ENCODE results near the gene MAPK12.

MAPK12 gene

DNA sequence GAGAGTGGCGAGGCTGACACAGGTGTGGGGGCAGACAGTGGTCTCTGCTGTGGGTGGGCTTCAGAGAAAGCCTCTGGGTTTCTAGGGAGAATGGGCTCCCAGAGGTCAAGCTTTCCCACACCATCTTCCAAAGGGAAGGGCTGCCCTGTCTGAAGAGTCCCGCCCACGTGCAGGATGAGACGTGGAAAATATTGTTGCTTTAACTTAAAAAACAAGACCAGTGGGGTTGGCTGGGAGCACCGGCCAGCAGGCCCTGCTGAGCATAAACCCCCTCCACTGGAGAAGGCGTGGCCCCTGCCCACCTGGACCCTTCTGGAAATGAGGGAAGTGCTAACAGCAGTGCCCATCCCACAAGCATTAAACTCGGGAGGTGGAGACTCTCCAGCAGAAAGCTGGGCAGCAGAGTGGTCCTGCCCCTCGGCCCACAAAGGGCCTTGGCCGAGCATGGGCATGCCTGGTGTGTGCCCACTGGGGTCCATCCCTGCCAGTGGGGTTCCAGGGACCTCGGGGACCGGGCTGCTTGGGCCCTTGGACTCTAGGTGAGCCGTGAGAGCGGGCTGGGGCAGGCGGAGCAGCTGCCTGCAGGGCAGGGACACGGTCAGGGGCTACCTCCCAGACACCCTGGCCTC lies 45.3 kb downstream of the MAPK12 start:
- no peak overlapping the region for H3K4me3 ChIP-seq (ENCODE audit: low read length)
- peaks cover 6% of the 10 kb centered on the region for H3K4me1 ChIP-seq (ENCODE audit: control insufficient read depth, insufficient read depth, low read length)
- H3K9me3 ChIP-seq (ENCODE audit: control insufficient read depth, low read length) = no peaks in the 10 kb centered on the region
- peaks cover 21% of the 10 kb centered on the region for H3K36me3 ChIP-seq (ENCODE audit: control insufficient read depth, insufficient read depth, low read length)
- H3K27me3 ChIP-seq (ENCODE audit: control insufficient read depth, insufficient read depth, low read length) = no peaks in the 10 kb centered on the region
- H3K9ac ChIP-seq (ENCODE audit: low read length) = no peak overlapping the region

DNA sequence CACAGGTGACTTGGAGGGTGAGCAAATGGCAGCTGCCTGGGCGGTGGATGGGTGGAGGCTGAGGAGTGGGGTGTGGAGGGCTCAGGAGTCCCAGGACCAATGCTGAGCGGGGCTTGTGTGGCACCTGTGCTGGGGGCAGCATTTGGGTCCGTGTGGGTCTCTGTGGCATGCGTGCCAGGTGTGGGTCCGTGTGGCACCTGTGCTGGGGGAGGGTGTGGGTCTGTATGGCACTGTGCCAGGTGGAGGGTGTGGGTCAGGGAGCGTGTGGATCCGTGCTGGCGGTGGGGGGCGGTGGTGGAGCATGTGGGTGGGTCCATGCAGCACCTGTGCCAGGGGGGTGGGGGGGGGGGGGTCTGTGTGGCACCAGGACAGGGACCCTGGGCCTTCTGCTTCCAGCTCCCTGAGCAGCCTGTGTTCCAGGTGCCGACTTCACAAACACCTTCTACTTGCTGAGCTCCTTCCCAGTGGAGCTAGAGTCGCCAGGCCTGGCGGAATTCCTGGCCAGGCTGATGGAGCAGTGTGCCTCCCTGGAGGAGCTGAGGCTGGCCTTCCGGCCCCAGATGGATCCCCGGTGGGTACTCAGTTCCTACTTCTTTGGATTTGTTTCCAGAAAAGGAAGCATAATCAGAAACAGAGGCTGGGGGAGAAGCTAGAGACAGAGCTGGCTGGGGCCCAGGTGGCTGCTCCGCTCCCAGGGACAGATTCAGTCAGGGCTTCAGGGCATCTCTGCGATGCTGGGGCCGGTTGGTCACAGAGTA lies 46.0 kb downstream of the MAPK12 start:
- Histone ChIP-seq H3K9ac (ENCODE audit: low read length) (no peak overlapping the region), H3K9me3 (ENCODE audit: control insufficient read depth, low read length) (no peaks in the 10 kb centered on the region), H3K4me3 (ENCODE audit: low read length) (no peak overlapping the region), H3K4me1 (ENCODE audit: control insufficient read depth, insufficient read depth, low read length) (peaks cover 6% of the 10 kb centered on the region), H3K36me3 (ENCODE audit: control insufficient read depth, insufficient read depth, low read length) (peaks cover 21% of the 10 kb centered on the region), H3K27me3 (ENCODE audit: control insufficient read depth, insufficient read depth, low read length) (no peaks in the 10 kb centered on the region)

DNA sequence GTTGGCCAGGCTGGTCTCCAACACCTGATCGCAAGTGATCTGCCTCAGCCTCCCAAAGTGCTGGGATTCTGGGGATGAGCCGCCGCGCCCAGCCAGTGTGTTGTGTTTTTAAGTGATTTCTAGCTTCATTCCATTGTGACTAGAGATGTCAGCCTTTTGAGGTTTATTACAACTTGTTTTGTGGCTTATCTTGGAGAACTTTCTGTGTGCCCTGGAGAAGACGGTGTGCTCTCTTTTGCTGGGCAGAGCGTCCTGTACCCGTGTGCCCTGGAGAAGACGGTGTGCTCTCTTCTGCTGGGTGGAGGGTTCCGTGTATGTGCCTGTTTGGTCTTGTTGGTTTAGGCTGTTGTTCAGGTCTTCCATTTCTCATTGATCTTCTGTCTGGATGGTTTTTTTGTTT lies 48.2 kb downstream of the MAPK12 start:
- Histone ChIP-seq H3K27me3 (ENCODE audit: control insufficient read depth, insufficient read depth, low read length) (no peaks in the 10 kb centered on the region), H3K9me3 (ENCODE audit: control insufficient read depth, low read length) (no peaks in the 10 kb centered on the region), H3K9ac (ENCODE audit: low read length) (no peak overlapping the region), H3K4me3 (ENCODE audit: low read length) (no peak overlapping the region), H3K36me3 (ENCODE audit: control insufficient read depth, insufficient read depth, low read length) (peaks cover 17% of the 10 kb centered on the region), H3K4me1 (ENCODE audit: control insufficient read depth, insufficient read depth, low read length) (no peaks in the 10 kb centered on the region)

DNA sequence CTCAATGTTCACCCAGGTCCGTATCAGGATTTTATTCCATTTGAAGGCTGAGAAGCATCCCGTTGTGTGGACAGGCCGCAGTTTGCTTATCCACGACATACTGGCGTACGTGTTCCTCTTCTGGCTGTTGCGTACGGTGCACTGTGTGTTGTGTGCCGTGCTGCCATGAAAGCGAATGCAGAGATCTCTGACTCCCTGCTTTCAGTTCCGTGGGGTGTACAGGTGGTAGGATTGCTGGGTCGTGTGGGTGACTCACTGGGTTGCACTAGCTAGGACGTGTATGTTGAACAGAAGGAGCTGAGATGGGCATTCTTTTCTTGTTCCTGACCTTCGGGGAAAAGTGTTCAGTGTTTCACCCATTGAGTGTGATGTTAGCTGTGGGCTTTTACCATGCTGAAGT lies 50.3 kb downstream of the MAPK12 start:
- Histone ChIP-seq H3K27me3 (ENCODE audit: control insufficient read depth, insufficient read depth, low read length) (no peaks in the 10 kb centered on the region), H3K9ac (ENCODE audit: low read length) (no peak overlapping the region), H3K36me3 (ENCODE audit: control insufficient read depth, insufficient read depth, low read length) (peaks cover 17% of the 10 kb centered on the region), H3K9me3 (ENCODE audit: control insufficient read depth, low read length) (no peaks in the 10 kb centered on the region), H3K4me1 (ENCODE audit: control insufficient read depth, insufficient read depth, low read length) (no peaks in the 10 kb centered on the region), H3K4me3 (ENCODE audit: low read length) (no peak overlapping the region)

DNA sequence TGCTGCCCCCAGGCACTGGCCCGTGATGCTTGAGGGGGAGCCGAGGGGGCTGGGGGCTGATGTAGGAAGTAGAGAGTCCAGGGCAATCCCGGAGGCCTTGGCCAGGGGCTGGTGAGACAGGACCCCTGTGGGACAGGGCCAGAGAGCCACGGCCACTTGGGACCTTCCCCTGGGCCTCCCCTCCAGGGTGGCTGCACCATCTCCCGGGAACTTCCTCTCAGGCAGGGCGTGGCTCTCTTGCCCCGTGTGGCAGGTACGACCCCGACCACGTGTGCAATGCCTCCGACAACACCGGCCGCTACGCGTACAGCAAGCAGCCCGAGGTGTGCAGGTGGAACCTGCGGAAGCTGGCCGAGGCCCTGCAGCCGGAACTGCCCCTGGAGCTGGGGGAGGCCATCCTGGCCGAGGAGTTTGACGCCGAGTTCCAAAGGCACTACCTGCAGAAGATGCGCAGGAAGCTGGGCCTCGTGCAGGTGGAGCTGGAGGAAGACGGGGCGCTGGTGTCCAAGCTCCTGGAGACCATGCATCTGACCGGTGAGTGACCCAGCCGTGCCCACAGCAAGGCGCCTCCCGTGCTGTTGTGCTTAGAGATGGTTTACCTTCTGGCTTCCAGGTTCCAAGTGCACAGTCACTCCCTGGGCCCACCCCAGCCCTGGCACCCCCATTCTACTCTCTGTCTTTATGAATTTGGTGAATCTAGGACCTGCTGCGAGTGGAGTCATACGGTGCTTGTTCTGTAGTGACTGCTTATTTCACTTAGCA lies 50.9 kb downstream of the MAPK12 start:
- Histone ChIP-seq H3K4me1 (ENCODE audit: control insufficient read depth, insufficient read depth, low read length) (no peaks in the 10 kb centered on the region), H3K27me3 (ENCODE audit: control insufficient read depth, insufficient read depth, low read length) (no peaks in the 10 kb centered on the region), H3K4me3 (ENCODE audit: low read length) (no peak overlapping the region), H3K9ac (ENCODE audit: low read length) (no peak overlapping the region), H3K36me3 (ENCODE audit: control insufficient read depth, insufficient read depth, low read length) (peaks cover 16% of the 10 kb centered on the region), H3K9me3 (ENCODE audit: control insufficient read depth, low read length) (no peaks in the 10 kb centered on the region)

DNA sequence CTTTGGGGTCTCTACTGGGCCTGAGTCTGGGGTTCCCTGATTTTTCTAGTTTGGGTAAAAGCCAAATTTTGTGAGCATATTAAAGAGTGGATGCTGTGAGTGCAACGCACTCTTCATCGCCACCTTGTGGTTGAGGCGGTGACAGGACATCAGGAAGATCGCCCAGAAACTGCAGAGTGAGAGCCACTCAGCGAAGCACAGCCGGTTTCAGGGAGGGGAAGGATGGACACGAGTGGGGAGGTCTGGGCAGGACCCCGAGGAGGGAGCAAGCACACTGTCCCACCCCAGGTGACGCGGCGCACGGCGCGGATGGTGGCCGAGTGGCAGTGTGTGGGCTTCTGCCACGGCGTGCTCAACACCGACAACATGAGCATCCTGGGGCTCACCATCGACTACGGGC lies 51.6 kb downstream of the MAPK12 start:
- Histone ChIP-seq H3K4me3 (ENCODE audit: low read length) (no peak overlapping the region), H3K36me3 (ENCODE audit: control insufficient read depth, insufficient read depth, low read length) (peaks cover 16% of the 10 kb centered on the region), H3K9ac (ENCODE audit: low read length) (no peak overlapping the region), H3K27me3 (ENCODE audit: control insufficient read depth, insufficient read depth, low read length) (no peaks in the 10 kb centered on the region), H3K4me1 (ENCODE audit: control insufficient read depth, insufficient read depth, low read length) (no peaks in the 10 kb centered on the region), H3K9me3 (ENCODE audit: control insufficient read depth, low read length) (no peaks in the 10 kb centered on the region)

DNA sequence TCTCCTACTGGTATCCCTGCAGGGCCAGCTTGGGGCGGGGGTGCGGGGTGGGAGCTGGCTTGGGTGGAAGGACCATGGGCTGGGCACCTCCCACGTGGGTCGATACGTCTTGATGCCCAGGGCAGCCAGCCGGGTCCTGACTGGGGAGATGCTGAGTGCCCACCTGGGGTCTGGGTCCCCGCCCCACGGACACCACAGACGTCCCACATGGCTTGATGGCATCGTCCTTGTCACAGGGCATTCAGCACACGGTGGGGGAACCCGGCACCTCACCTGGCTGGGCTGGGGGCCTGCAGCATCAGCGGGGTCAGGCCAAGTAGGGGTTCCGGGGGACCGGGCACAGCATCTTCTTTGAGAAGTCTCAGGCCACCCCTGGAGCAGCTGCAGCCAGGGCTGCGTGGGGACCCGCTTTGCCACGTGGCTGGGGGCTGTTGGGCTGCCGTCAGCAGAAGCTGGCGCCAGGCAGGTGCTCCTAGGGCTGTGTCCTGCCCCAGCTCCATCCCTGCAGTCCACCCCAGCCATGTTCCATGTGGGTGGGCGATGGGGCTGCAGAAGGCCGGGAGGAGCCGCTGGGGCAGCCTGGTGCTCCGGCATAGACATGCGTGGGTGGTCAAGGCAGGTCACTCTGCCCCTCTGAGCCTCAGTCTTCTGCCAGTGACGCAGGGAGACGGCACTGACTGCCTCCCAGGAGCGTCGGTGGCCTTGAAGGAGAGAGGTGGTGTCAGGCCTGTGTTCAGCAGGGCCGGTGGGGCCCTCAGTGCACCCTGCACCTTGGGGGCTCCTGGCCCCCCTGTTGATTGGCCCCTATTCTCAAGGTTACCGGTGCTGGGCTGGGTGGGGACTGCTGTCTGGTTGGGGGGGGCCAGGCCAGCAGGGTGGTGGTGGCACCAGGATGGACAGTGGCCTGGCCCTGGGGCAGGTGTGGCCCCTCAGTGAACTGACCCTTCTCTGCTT lies 52.3 kb downstream of the MAPK12 start:
- Histone ChIP-seq H3K36me3 (ENCODE audit: control insufficient read depth, insufficient read depth, low read length) (peaks cover 16% of the 10 kb centered on the region), H3K4me1 (ENCODE audit: control insufficient read depth, insufficient read depth, low read length) (no peaks in the 10 kb centered on the region), H3K9me3 (ENCODE audit: control insufficient read depth, low read length) (no peaks in the 10 kb centered on the region)

DNA sequence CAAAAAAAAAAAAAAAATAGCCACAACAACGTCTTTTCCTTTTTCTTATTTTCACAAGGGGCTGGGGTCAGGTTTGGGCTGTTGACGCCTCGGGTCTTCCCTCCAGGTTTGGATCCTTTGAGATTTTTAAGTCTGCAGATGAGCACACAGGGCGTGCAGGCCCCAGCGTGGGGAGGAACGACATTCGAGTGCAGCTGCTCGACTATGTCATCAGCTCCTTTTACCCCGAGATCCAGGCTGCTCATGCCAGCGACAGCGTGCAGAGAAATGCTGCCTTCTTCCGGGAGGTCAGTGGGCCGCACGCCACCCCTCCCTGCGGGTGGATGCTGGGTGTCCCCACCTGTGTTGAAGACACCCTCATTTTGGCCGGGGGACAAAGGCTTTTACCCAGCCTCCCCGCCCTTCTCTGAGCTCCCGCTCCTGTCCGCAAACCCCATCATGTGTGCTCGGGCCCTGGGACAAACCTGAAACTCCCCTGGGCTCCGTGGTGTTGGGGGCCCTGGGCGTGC lies 53.0 kb downstream of the MAPK12 start:
- H3K4me1 ChIP-seq (ENCODE audit: control insufficient read depth, insufficient read depth, low read length) = no peaks in the 10 kb centered on the region
- peaks cover 16% of the 10 kb centered on the region for H3K36me3 ChIP-seq (ENCODE audit: control insufficient read depth, insufficient read depth, low read length)
- H3K9me3 ChIP-seq (ENCODE audit: control insufficient read depth, low read length) = no peaks in the 10 kb centered on the region
- H3K4me3 ChIP-seq (ENCODE audit: low read length) = no peak overlapping the region
- no peaks in the 10 kb centered on the region for H3K27me3 ChIP-seq (ENCODE audit: control insufficient read depth, insufficient read depth, low read length)
- no peak overlapping the region for H3K9ac ChIP-seq (ENCODE audit: low read length)

More for the DNA sequence above, 52.3 kb downstream of the MAPK12 start:
- no peak overlapping the region for H3K4me3 ChIP-seq (ENCODE audit: low read length)
- H3K9ac ChIP-seq (ENCODE audit: low read length) = no peak overlapping the region
- no peaks in the 10 kb centered on the region for H3K27me3 ChIP-seq (ENCODE audit: control insufficient read depth, insufficient read depth, low read length)

DNA sequence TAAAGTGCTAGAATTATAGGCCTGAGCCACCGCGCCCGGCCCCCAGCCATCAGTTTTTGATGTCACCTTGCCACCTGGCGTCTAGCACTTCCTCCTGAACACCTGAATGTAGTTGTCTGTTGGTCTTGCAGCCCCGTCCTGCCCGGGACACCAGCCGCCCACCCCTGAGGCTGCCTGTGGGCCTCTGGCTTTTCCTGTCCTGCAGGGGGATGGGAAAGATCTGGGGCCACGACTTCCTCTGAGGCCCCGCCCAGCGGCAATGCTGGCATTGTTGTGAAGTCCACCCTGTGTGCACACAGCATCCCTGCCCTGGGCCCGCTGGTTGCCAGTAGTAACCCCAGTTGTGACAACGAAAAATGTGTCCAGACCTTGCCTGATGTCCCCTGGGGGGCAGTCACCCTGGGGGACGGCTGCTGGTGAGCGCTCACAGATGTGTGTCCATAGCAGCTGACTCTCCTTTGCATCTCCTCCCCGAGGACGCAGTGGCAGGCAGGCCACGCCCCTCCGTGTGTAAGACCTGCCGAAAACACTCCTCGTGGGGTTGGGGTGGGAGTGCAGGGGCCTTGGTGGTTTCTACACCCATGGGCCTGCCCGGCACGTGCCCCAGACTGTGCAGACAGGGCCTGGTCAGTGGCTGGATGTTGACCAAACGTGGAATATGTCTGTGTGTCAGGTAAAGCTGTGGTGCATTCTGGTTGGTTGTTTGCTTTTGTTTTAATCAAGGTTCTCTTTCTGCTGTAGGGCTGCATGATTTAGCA lies 53.9 kb downstream of the MAPK12 start:
- Histone ChIP-seq H3K4me1 (ENCODE audit: control insufficient read depth, insufficient read depth, low read length) (no peaks in the 10 kb centered on the region), H3K36me3 (ENCODE audit: control insufficient read depth, insufficient read depth, low read length) (peaks cover 16% of the 10 kb centered on the region), H3K27me3 (ENCODE audit: control insufficient read depth, insufficient read depth, low read length) (no peaks in the 10 kb centered on the region), H3K4me3 (ENCODE audit: low read length) (no peak overlapping the region), H3K9me3 (ENCODE audit: control insufficient read depth, low read length) (no peaks in the 10 kb centered on the region), H3K9ac (ENCODE audit: low read length) (no peak overlapping the region)

DNA sequence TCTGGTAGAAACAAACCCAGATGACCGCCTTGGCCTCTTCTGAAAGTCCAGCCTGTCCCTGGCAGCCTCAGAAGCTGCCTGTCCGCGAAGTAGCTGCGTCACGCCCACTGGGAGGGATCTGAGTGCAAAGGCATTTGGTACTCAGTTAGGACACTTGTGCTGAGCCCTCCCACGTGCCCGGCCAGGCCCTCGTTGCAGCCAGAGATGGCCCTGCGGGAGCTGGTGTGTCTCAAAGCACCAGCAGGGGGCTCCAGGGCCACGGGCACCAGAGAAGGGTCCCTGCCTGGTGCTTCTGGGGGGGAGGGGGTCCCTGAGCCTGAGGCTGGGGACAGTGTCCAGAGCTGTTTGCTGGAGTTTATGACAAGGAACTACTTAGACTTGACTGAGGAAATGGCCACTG lies 54.9 kb downstream of the MAPK12 start:
- Histone ChIP-seq H3K9me3 (ENCODE audit: control insufficient read depth, low read length) (no peaks in the 10 kb centered on the region), H3K4me1 (ENCODE audit: control insufficient read depth, insufficient read depth, low read length) (peaks cover 7% of the 10 kb centered on the region), H3K27me3 (ENCODE audit: control insufficient read depth, insufficient read depth, low read length) (no peaks in the 10 kb centered on the region), H3K4me3 (ENCODE audit: low read length) (no peak overlapping the region), H3K9ac (ENCODE audit: low read length) (no peak overlapping the region), H3K36me3 (ENCODE audit: control insufficient read depth, insufficient read depth, low read length) (peaks cover 16% of the 10 kb centered on the region)
